Neutrophil (primary cell): Measurements from ENCODE around the gene ATP9B.

ENCODE experiments used
- H3K27ac ChIP-seq: fragments of 200-600 bp; sonication (generic); 2 replicates; pipeline ENCODE4 v1.5.1; 2016; ENCODE audit warnings: mild to moderate bottlenecking, moderate library complexity
- H3K27me3 ChIP-seq: fragments of 200-600 bp; sonication (generic); 2 replicates; pipeline ENCODE4 v1.6.0; 2016; ENCODE audit warnings: mild to moderate bottlenecking
- H3K36me3 ChIP-seq: fragments of 200-600 bp; sonication (generic); 2 replicates; pipeline ENCODE4 v1.5.1; 2017
- H3K4me1 ChIP-seq, 2 experiments: fragments of 200-600 bp in 1 of 2; sonication (generic) in 1 of 2; 1 replicate in 1 of 2; 2 replicates in 1 of 2; pipeline versions ENCODE4 v1.5.1 to v1.6.1; 2013 to 2016; ENCODE audit warnings: low read depth in 1 of 2, low read length in 1 of 2, mild to moderate bottlenecking in 1 of 2, moderate library complexity in 1 of 2; ENCODE audit not compliant: control insufficient read depth in 1 of 2, insufficient read depth in 1 of 2
- H3K4me3 ChIP-seq, 2 experiments: fragments of 200-600 bp in 1 of 2; sonication (generic) in 1 of 2; 1 replicate in 1 of 2; 2 replicates in 1 of 2; pipeline ENCODE4 v1.5.1; 2013 to 2016; ENCODE audit warnings: low read depth in 1 of 2, low read length in 1 of 2, mild to moderate bottlenecking in 1 of 2, moderate library complexity in 1 of 2
- H3K9me3 ChIP-seq: fragments of 200-600 bp; sonication (generic); 2 replicates; pipeline ENCODE4 v1.5.1; 2016
- TF ChIP-seq, protein P1 (sequence below): fragments of 200-600 bp; sonication (generic); IDR thresholded peaks from 2 replicates; pipeline ENCODE4 v1.5.1; 2016; ENCODE audit warnings: antibody characterized with exemption

ATP9B gene

DNA sequence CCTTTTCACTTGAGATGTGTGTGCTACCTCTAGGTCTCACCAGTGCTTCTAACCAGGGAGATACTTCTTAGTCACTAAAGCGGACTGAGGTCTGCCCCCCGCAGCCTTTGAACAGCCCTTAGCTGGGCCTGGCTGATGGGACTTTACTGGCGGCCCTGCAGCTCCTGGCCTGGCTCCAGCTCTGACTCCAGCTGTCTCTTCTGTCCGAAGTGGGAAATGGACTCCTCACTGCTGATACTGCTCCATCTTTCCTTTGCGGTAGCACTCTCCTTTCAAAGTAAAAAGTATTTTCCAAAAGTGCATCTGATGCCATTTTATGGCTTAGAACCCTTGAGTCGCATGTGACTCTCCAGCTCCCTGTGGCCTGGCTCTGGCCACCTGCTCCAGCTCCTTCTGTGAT is 64.5 kb downstream of the ATP9B start:
- TF ChIP-seq, protein P1, sequence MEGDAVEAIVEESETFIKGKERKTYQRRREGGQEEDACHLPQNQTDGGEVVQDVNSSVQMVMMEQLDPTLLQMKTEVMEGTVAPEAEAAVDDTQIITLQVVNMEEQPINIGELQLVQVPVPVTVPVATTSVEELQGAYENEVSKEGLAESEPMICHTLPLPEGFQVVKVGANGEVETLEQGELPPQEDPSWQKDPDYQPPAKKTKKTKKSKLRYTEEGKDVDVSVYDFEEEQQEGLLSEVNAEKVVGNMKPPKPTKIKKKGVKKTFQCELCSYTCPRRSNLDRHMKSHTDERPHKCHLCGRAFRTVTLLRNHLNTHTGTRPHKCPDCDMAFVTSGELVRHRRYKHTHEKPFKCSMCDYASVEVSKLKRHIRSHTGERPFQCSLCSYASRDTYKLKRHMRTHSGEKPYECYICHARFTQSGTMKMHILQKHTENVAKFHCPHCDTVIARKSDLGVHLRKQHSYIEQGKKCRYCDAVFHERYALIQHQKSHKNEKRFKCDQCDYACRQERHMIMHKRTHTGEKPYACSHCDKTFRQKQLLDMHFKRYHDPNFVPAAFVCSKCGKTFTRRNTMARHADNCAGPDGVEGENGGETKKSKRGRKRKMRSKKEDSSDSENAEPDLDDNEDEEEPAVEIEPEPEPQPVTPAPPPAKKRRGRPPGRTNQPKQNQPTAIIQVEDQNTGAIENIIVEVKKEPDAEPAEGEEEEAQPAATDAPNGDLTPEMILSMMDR, result no peak
- Histone ChIP-seq H3K4me1 (no peaks in the 10 kb centered on the region), H3K4me3 (no peak overlapping the region), H3K36me3 (peaks cover 5% of the 10 kb centered on the region), H3K27ac (no peak overlapping the region), H3K9me3 (no peaks in the 10 kb centered on the region), H3K27me3 (no peaks in the 10 kb centered on the region)

DNA sequence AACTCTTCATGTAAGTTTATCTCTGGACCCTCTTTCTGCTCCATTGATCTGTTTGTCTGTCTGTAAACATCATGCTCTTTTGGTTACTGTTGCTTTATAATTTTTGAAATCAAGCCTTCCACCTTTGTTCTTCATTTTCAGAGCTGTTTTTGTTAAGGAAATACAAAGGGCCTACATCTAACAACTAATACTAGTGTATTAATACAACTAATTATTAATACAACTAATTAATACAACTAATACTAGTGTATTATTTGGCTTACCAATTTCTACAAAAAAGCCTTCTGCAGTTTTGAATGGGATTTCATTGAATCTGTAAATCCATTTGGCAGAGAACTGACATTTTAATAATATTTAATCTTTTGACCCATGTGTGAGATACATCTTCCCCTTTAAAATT is 66.7 kb downstream of the ATP9B start:
- Histone ChIP-seq H3K4me1 (no peaks in the 10 kb centered on the region), H3K36me3 (peaks cover 5% of the 10 kb centered on the region), H3K4me3 (no peak overlapping the region), H3K27me3 (no peaks in the 10 kb centered on the region), H3K27ac (no peak overlapping the region), H3K9me3 (no peaks in the 10 kb centered on the region)
- TF ChIP-seq, protein P1, result no peak

DNA sequence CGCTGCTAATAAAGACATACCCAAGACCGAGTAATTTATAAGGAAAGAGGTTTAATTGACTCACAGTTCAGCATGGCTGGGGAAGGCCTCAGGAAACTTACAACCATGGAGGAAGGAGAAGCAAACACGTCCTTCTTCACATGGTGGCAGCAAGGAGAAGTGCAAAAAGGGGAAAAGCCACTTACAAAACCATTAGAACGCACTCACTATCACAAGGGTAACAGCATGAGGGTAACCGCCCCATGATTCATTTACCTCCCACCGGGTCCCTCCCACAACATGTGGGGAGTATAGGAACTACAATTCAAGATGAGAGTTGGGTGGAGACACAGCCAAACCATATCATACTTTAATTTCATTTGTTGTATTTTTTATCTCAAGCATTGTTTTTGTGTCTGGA is 67.5 kb downstream of the ATP9B start:
- no peaks in the 10 kb centered on the region for H3K4me1 ChIP-seq
- no peak overlapping the region for H3K27ac ChIP-seq
- no peaks in the 10 kb centered on the region for H3K9me3 ChIP-seq
- TF ChIP-seq, protein P1, result no peak
- peaks cover 5% of the 10 kb centered on the region for H3K36me3 ChIP-seq
- no peak overlapping the region for H3K4me3 ChIP-seq
- H3K27me3 ChIP-seq, result no peaks in the 10 kb centered on the region

DNA sequence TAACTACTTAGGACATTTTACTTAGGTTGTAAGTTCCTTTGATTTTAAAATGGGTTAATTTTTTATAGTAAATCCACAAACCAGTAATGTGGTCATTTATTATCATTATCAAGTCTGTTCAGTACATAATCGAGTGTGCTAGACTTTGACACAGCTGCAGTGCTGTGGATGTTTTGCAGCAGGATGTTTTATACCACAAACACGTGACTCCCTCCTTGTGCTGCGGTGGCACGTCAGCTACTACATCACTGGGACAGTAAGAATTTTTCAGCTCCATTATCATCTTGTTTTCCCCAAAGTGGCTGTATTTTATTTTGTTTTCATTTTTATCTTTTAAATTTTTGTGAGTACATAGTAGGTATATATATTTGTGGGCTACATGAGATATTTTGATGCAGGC is 70.0 kb downstream of the ATP9B start:
- Histone ChIP-seq H3K9me3 (no peaks in the 10 kb centered on the region), H3K36me3 (no peaks in the 10 kb centered on the region), H3K4me1 (no peaks in the 10 kb centered on the region), H3K4me3 (no peak overlapping the region), H3K27me3 (no peaks in the 10 kb centered on the region), H3K27ac (no peak overlapping the region)
- TF ChIP-seq, protein P1, result no peak

DNA sequence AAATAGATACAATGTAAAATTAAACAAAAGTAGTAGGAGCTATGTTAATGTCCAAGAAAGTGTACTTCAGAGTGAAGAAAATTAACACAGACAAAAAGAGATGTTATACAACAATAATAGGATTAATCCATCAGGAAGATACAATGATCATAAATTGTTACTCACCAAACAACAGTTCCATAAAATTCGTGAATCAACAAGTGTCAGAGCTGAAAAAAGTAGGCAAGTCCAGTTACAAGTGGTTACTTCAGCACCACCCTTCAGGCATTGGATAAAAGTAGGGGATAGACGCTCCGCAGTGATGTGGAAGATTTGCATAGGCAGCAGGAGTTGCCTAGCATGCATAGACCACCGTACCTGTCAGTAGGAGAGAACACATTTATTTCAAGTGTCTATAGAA is 77.8 kb downstream of the ATP9B start:
- H3K4me1 ChIP-seq, result no peaks in the 10 kb centered on the region
- H3K27ac ChIP-seq, result no peak overlapping the region
- H3K9me3 ChIP-seq, result no peaks in the 10 kb centered on the region
- TF ChIP-seq, protein P1, result no peak
- no peaks in the 10 kb centered on the region for H3K27me3 ChIP-seq
- no peak overlapping the region for H3K4me3 ChIP-seq
- H3K36me3 ChIP-seq, result peaks cover 10% of the 10 kb centered on the region

DNA sequence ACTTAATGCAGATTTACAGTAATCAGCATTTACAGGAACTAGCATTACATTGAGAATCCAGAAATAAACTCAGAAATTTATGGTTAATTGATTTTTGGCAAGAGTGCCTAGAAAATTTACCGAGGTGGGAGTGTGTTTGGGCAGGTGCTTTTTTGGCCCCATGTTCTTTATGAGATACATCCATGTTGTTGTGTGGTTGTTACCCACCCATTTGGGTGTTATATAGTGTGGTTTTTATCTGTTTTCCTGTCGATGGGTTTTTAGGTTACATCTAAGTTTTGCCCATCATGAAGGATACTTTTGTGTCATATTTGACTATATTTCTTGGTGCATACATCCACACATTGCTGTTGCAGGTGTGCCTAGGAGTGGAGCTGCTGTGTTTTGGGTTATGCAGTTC is 82.0 kb downstream of the ATP9B start:
- H3K4me3 ChIP-seq, result no peak overlapping the region
- no peaks in the 10 kb centered on the region for H3K27me3 ChIP-seq
- no peaks in the 10 kb centered on the region for H3K4me1 ChIP-seq
- peaks cover 12% of the 10 kb centered on the region for H3K36me3 ChIP-seq
- H3K9me3 ChIP-seq, result no peaks in the 10 kb centered on the region
- TF ChIP-seq, protein P1, result no peak
- no peak overlapping the region for H3K27ac ChIP-seq
